Fibroblast of lung (primary cell): ENCODE data around the gene DNAH14. TPM values are rescaled to one million over a fixed set of nuclear protein-coding genes. Genes with fewer than 3 reads are reported as not detected.

ENCODE experiments used
- DNase-seq, 2 donors: peaks; one replicate each; pipeline versions ENCODE4 v3.0.0 to v3.0.0-alpha.2; 2010; ENCODE audit warnings: low read depth in 2 of 2
- H2AFZ ChIP-seq: 2 replicates; pipeline ENCODE4 v1.5.1; 2012; ENCODE audit warnings: low read length, control low read depth, inconsistent platforms
- H3K27ac ChIP-seq: 2 replicates; pipeline ENCODE4 v1.5.1; 2011; ENCODE audit warnings: low read length, control low read depth; ENCODE audit not compliant: insufficient read depth
- H3K27me3 ChIP-seq: 2 replicates; pipeline ENCODE4 v1.5.1; 2011; ENCODE audit warnings: mild to moderate bottlenecking, low read length; ENCODE audit not compliant: control insufficient read depth, insufficient read depth
- H3K36me3 ChIP-seq: 2 replicates; pipeline ENCODE4 v1.5.1; 2011; ENCODE audit warnings: low read length; ENCODE audit not compliant: control insufficient read depth, insufficient read depth
- H3K4me1 ChIP-seq: 2 replicates; pipeline ENCODE4 v1.5.1; 2011; ENCODE audit warnings: low read length; ENCODE audit not compliant: control insufficient read depth, insufficient read depth; ENCODE audit errors: extremely low read depth
- H3K4me2 ChIP-seq: 2 replicates; pipeline ENCODE4 v1.5.1; 2011; ENCODE audit warnings: low read length, control low read depth; ENCODE audit not compliant: insufficient read depth; ENCODE audit errors: extremely low read depth
- H3K4me3 ChIP-seq, 4 experiments: fragments of 200-600 bp in 1 of 4; sonication (generic) in 1 of 4; replicated peaks in 1 of 4; 2 replicates each; pipeline ENCODE4 v1.5.1; 2011 to 2016; ENCODE audit warnings: low read length in 4 of 4, low read depth in 3 of 4, mild to moderate bottlenecking in 3 of 4, control low read depth in 2 of 4, inconsistent platforms in 1 of 4, mixed read lengths in 1 of 4; ENCODE audit not compliant: insufficient read depth in 1 of 4; ENCODE audit errors: control extremely low read depth in 1 of 4
- H3K79me2 ChIP-seq: 2 replicates; pipeline ENCODE4 v1.5.1; 2012; ENCODE audit warnings: mild to moderate bottlenecking, low read length, inconsistent platforms; ENCODE audit not compliant: control insufficient read depth, insufficient read depth
- H3K9ac ChIP-seq: 2 replicates; pipeline ENCODE4 v1.5.1; 2011; ENCODE audit warnings: mild to moderate bottlenecking, low read length, control low read depth; ENCODE audit not compliant: insufficient read depth
- H3K9me3 ChIP-seq: 2 replicates; pipeline ENCODE4 v1.5.1; 2012; ENCODE audit warnings: low read depth, low read length; ENCODE audit not compliant: control insufficient read depth, insufficient read depth
- H4K20me1 ChIP-seq: 2 replicates; pipeline ENCODE4 v1.5.1; 2011; ENCODE audit warnings: low read length; ENCODE audit not compliant: control insufficient read depth, insufficient read depth; ENCODE audit errors: extremely low read depth
- EZH2 ChIP-seq: IDR thresholded peaks from 2 replicates; pipeline ENCODE4 v1.5.1; 2012; ENCODE audit warnings: low read length, control low read depth, mild to moderate bottlenecking; ENCODE audit errors: missing control alignments
- polyA plus RNA-seq, 2 donors: library from polyadenylated mRNA; depleted of rRNA in 1 of 2; stranded (reverse) in 1 of 2; unstranded in 1 of 2; fragments of >200 nt; gene quantifications; 2 replicates each; pipeline ENCODE4 v1.2.1, GENCODE V29; 2011 to 2012; ENCODE audit warnings: missing spikeins in 1 of 2
- total RNA-seq: library from RNA; depleted of rRNA; stranded (reverse); fragments of >200 nt; gene quantifications from 2 replicates; pipeline ENCODE4 v1.2.1, GENCODE V29; 2014
- TF ChIP-seq, protein P1 (sequence below), 2 donors: IDR thresholded peaks in 1 of 2; conservative IDR thresholded peaks in 1 of 2; 1 replicate in 1 of 2; 2 replicates in 1 of 2; pipeline ENCODE4 v1.5.1; 2011 to 2012; ENCODE audit warnings: low read length in 2 of 2, control low read depth in 1 of 2, inconsistent platforms in 1 of 2, low read depth in 1 of 2, mild to moderate bottlenecking in 1 of 2

DNAH14 gene
- total and polyA plus RNA-seq, 2 donors (not counting 1 experiment from before 2014, with no cell fraction given): 5.4 to 19.7 TPM

DNA sequence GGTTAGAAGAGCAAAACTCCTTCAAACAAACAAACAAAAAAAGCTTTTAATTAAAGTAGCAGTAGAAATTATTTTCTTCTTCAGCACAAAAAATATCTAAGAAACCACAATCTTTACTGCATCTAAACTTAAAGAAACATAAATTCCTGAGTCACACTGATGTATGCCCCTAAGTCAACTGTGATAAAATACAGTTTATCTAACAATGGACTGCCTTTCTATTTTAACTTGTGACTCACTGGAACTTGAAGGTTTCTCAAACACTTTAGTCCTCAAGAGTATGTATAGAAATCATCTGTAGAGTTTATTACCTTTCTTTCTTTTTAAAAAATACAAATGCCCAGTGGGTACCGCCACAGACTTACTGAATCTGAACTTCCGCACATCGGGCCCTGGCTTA, 412.2 kb downstream of the DNAH14 start:
- Histone ChIP-seq H3K4me3 (no peak overlapping the region), H2AFZ (no peak overlapping the region)

DNA sequence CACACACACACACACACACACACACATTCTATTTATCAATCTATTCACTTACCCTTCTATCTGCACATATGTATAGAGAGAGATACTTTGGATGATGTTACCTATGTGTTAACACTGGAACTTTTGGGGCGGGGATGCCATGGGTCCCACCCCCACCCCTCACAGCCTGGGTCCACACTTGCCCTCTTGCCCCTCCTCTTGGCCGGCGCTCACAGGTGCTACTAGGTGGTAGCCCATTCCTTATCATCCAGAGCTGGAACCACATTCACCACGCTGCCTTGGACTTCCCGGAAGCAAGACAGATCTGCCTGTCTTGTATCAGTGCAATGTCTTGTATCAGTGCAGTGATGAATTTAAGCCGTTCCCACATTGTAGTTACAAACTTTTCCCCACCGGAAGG, 413.2 kb downstream of the DNAH14 start:
- TF ChIP-seq EZH2: no peak
- TF ChIP-seq, protein P1, sequence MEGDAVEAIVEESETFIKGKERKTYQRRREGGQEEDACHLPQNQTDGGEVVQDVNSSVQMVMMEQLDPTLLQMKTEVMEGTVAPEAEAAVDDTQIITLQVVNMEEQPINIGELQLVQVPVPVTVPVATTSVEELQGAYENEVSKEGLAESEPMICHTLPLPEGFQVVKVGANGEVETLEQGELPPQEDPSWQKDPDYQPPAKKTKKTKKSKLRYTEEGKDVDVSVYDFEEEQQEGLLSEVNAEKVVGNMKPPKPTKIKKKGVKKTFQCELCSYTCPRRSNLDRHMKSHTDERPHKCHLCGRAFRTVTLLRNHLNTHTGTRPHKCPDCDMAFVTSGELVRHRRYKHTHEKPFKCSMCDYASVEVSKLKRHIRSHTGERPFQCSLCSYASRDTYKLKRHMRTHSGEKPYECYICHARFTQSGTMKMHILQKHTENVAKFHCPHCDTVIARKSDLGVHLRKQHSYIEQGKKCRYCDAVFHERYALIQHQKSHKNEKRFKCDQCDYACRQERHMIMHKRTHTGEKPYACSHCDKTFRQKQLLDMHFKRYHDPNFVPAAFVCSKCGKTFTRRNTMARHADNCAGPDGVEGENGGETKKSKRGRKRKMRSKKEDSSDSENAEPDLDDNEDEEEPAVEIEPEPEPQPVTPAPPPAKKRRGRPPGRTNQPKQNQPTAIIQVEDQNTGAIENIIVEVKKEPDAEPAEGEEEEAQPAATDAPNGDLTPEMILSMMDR (conservative IDR thresholded peaks at IDR 0.05 in 1 of 2, IDR thresholded peaks at IDR 0.05 in 1 of 2; ENCODE audit: low read depth in 1 of 2, low read length in 2 of 2): no peak
- H3K36me3 ChIP-seq: no peaks in the 10 kb centered on the region
- H3K9me3 ChIP-seq: no peaks in the 10 kb centered on the region
- DNase-seq: no peak
- no peak overlapping the region for H3K4me2 ChIP-seq
- no peak overlapping the region for H2AFZ ChIP-seq
- H4K20me1 ChIP-seq: no peaks in the 10 kb centered on the region
- H3K4me1 ChIP-seq: no peaks in the 10 kb centered on the region
- no peaks in the 10 kb centered on the region for H3K79me2 ChIP-seq
- no peak overlapping the region for H3K27ac ChIP-seq
- no peaks in the 10 kb centered on the region for H3K27me3 ChIP-seq
- H3K9ac ChIP-seq: no peak overlapping the region
- H3K4me3 ChIP-seq: no peak overlapping the region

More for the DNA sequence above, 412.2 kb downstream of the DNAH14 start:
- no peak overlapping the region for H3K9ac ChIP-seq
- no peak for TF ChIP-seq EZH2
- TF ChIP-seq, protein P1 (conservative IDR thresholded peaks at IDR 0.05 in 1 of 2, IDR thresholded peaks at IDR 0.05 in 1 of 2; ENCODE audit: low read depth in 1 of 2, low read length in 2 of 2): no peak
- H3K79me2 ChIP-seq: no peaks in the 10 kb centered on the region
- H3K9me3 ChIP-seq: no peaks in the 10 kb centered on the region
- no peaks in the 10 kb centered on the region for H3K4me1 ChIP-seq
- H3K4me2 ChIP-seq: no peak overlapping the region
- no peaks in the 10 kb centered on the region for H3K27me3 ChIP-seq
- H3K27ac ChIP-seq: no peak overlapping the region
- no peaks in the 10 kb centered on the region for H3K36me3 ChIP-seq
- no peaks in the 10 kb centered on the region for H4K20me1 ChIP-seq
- no peak for DNase-seq

DNA sequence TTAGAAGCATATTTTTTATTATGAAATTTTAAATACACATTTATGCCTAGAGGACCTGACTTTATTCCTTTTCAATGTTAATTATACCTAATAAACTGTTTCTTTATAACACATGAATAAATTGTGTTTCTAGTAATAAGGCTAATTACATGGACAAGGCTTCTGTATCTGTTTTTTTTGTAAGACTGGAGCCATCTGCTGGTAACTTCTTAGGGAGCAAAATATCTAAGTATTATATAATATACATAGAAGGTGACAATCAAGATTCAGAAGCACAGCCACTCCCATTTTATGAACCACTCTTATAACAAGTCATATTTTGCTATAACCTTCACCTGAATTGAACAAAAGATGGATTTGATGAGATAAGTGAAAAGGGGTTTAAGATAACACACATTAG, 414.1 kb downstream of the DNAH14 start:
- Histone ChIP-seq H3K9ac (no peak overlapping the region), H3K27ac (no peak overlapping the region), H3K36me3 (no peaks in the 10 kb centered on the region), H2AFZ (no peak overlapping the region), H3K4me2 (no peak overlapping the region), H3K79me2 (no peaks in the 10 kb centered on the region), H3K4me1 (no peaks in the 10 kb centered on the region), H3K9me3 (no peaks in the 10 kb centered on the region), H3K27me3 (no peaks in the 10 kb centered on the region), H4K20me1 (no peaks in the 10 kb centered on the region), H3K4me3 (no peak overlapping the region)
- no peak for TF ChIP-seq EZH2
- TF ChIP-seq, protein P1 (conservative IDR thresholded peaks at IDR 0.05 in 1 of 2, IDR thresholded peaks at IDR 0.05 in 1 of 2; ENCODE audit: low read depth in 1 of 2, low read length in 2 of 2): peak in 1 of 2 donors; percentile 34
- peak; percentile 6 to 41 for DNase-seq
